ENCODE results near the gene EHD1.

DNA sequence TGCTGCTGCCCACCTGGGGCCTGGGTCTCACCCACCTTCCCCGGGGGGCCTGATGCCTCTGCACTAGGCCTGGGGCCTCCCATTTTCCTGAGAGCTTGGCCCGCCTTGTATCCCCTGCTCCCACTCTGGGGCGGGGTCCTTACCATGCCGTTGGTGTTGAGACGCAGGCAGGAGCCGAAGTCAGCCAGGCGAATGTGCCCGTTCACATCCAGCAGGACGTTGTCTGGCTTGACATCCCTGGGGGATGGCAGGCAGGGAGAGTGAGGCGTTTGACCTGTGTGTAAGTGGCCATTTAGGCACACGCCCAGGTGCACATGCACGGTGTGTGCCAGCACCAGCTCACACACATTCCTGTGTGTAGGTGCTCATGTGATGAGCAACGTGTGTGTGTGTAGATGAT is 39.1 kb downstream of the EHD1 start:
- TF ChIP-seq, protein P1, sequence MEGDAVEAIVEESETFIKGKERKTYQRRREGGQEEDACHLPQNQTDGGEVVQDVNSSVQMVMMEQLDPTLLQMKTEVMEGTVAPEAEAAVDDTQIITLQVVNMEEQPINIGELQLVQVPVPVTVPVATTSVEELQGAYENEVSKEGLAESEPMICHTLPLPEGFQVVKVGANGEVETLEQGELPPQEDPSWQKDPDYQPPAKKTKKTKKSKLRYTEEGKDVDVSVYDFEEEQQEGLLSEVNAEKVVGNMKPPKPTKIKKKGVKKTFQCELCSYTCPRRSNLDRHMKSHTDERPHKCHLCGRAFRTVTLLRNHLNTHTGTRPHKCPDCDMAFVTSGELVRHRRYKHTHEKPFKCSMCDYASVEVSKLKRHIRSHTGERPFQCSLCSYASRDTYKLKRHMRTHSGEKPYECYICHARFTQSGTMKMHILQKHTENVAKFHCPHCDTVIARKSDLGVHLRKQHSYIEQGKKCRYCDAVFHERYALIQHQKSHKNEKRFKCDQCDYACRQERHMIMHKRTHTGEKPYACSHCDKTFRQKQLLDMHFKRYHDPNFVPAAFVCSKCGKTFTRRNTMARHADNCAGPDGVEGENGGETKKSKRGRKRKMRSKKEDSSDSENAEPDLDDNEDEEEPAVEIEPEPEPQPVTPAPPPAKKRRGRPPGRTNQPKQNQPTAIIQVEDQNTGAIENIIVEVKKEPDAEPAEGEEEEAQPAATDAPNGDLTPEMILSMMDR (IDR thresholded peaks at IDR 0.05): no peak
- TF ChIP-seq POLR2A (IDR thresholded peaks at IDR 0.05): no peak

All from testis (tissue), 2 donors.